Uterus (tissue), 4 donors: Measurements from ENCODE around the gene SMOC2. TPM values are rescaled to one million over a fixed set of nuclear protein-coding genes. Genes with fewer than 3 reads are reported as not detected.
A peak's percentile ranks its signal among the peaks of the same experiment; 100 is the strongest.

Source experiments
- DNase-seq, 2 donors: peaks; one replicate each; pipeline ENCODE4 v3.0.0-alpha.2; 2019 to 2020
- H3K27ac ChIP-seq, 2 donors: fragments of 200-600 bp; sonication (generic); 1 replicate in 1 of 2; 2 replicates in 1 of 2; pipeline ENCODE4 v1.5.1; 2016 to 2018
- H3K27me3 ChIP-seq, 2 donors: fragments of 200-600 bp; sonication (generic); one replicate each; pipeline ENCODE4 v1.5.1; 2018 to 2019; ENCODE audit warnings: control low read depth in 1 of 2
- H3K36me3 ChIP-seq, 2 donors: fragments of 200-600 bp; sonication (generic); one replicate each; pipeline ENCODE4 v1.5.1; 2019; ENCODE audit warnings: control low read depth in 1 of 2
- H3K4me1 ChIP-seq, 2 donors: fragments of 200-600 bp; sonication (generic); one replicate each; pipeline ENCODE4 v1.5.1; 2018 to 2019; ENCODE audit warnings: control low read depth in 1 of 2
- H3K4me3 ChIP-seq, 2 donors: fragments of 200-600 bp; sonication (generic); 1 replicate in 1 of 2; 2 replicates in 1 of 2; pipeline ENCODE4 v1.5.1; 2018 to 2019; ENCODE audit warnings: mild to moderate bottlenecking in 1 of 2
- H3K9me3 ChIP-seq, 2 donors: fragments of 200-600 bp; sonication (generic); one replicate each; pipeline ENCODE4 v1.5.1; 2019; ENCODE audit warnings: control low read depth in 1 of 2
- CTCF ChIP-seq, 4 experiments: fragments of 200-600 bp in 2 of 4; fragments of 450-650 bp in 2 of 4; sonication (generic) in 2 of 4; IDR thresholded peaks; one replicate each; pipeline ENCODE4 v1.5.1; 2016 to 2019; ENCODE audit warnings: antibody characterized with exemption in 4 of 4, mild to moderate bottlenecking in 2 of 4, moderate library complexity in 1 of 4
- POLR2A ChIP-seq, 2 donors: fragments of 450-650 bp; IDR thresholded peaks; one replicate each; pipeline ENCODE4 v1.6.1; 2016; ENCODE audit warnings: antibody characterized with exemption in 2 of 2, mild to moderate bottlenecking in 1 of 2, moderate library complexity in 1 of 2
- intact Hi-C: fragments of 100-400 bp; cut with DNase I; formaldehyde crosslinking; loops from one replicate; pipeline ENCODE4 v1.15.1; 2023; ENCODE audit warnings: low total_unique reads
- total RNA-seq, 4 donors: library from RNA; depleted of rRNA in 3 of 4; stranded (reverse); fragments of >200 nt in 3 of 4; gene quantifications; one replicate each; pipeline versions ENCODE4 v1.1.0 to v1.2.4, GENCODE V29; 2014 to 2023
- donor health status: DM: yes; HTN: yes; CAD: no.

The SMOC2 gene
- total RNA-seq, 4 donors from 2014 or later, result 98.2 to 139 (median 121) TPM

GRCh38 chr6:168578036-168578435 is 137.1 kb downstream of the SMOC2 start:
- no peak for TF ChIP-seq POLR2A (IDR thresholded peaks at IDR 0.05)
- no peak for TF ChIP-seq CTCF (IDR thresholded peaks at IDR 0.05)
- H3K27ac ChIP-seq, result no peak overlapping the region
- H3K9me3 ChIP-seq, result no peaks in the 10 kb centered on the region

GRCh38 chr6:168581236-168581635 is 140.3 kb downstream of the SMOC2 start:
- intact Hi-C loops, result no loop called here
- no peaks in the 10 kb centered on the region for H3K4me1 ChIP-seq
- no peaks in the 10 kb centered on the region for H3K27me3 ChIP-seq
- no peak overlapping the region for H3K4me3 ChIP-seq
- no peak overlapping the region for H3K27ac ChIP-seq
- H3K36me3 ChIP-seq, result no peaks in the 10 kb centered on the region
- TF ChIP-seq POLR2A (IDR thresholded peaks at IDR 0.05) (no peak), CTCF (IDR thresholded peaks at IDR 0.05) (no peak)
- DNase-seq, result no peak
- H3K9me3 ChIP-seq, result no peaks in the 10 kb centered on the region

More at GRCh38 chr6:168578036-168578435, 137.1 kb downstream of the SMOC2 start:
- H3K27me3 ChIP-seq, result no peaks in the 10 kb centered on the region
- H3K36me3 ChIP-seq, result no peaks in the 10 kb centered on the region
- DNase-seq, result peak in 1 of 2 donors; percentile 5
- no peak overlapping the region for H3K4me3 ChIP-seq
- peaks cover 9 to 10% of the 10 kb centered on the region in 2 donors for H3K4me1 ChIP-seq
- intact Hi-C loops, result no loop called here

DNA sequence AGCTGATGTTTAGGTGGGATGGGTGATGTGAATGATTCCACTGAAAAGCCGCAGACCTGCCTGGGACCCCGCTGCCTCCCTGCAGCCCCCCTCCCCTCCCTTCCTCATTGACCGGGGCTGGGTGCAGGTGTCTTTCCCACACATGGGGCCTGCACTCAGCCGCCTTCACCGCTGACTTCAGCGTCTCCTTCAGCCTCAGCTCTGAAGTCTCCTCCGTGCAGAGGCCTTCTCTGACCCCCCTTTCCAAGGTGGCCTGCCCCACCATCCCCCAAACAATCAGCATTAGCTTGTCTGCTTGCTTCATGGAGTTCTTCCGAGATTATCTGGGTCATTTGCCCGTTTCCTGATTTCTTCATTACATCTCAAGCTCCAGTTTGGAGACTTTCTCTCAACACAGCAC is 140.7 kb downstream of the SMOC2 start:
- Histone ChIP-seq H3K27ac (no peak overlapping the region), H3K4me3 (no peak overlapping the region), H3K27me3 (no peaks in the 10 kb centered on the region), H3K36me3 (no peaks in the 10 kb centered on the region), H3K4me1 (no peaks in the 10 kb centered on the region), H3K9me3 (no peaks in the 10 kb centered on the region)
- intact Hi-C loops, result no loop called here
- DNase-seq, result no peak
- TF ChIP-seq POLR2A (IDR thresholded peaks at IDR 0.05) (no peak), CTCF (IDR thresholded peaks at IDR 0.05) (no peak)

DNA sequence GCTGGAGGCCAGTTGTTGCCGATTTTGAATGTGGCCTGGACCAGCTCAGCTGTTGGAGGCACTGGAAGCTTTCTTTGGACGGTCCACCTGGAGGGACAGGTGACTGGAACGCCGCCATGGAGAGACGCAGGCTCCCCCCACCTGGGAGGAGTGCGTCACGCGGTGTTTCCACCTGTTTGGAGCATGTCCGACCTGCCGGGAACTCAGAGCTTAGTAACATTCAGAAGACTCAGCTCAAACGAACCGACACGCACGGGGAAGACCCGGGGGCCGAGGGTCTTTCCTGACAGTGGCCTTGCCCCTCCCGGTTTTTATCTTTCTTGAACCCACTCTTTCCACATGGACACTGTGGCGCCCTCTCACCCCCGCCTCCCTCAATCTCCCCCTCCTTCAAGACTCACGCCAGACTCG is 141.6 kb downstream of the SMOC2 start:
- no peak overlapping the region for H3K4me3 ChIP-seq
- no peaks in the 10 kb centered on the region for H3K27me3 ChIP-seq
- no peaks in the 10 kb centered on the region for H3K9me3 ChIP-seq
- intact Hi-C loops, result no loop called here
- H3K4me1 ChIP-seq, result no peaks in the 10 kb centered on the region
- no peak overlapping the region for H3K27ac ChIP-seq
- TF ChIP-seq POLR2A (IDR thresholded peaks at IDR 0.05) (no peak), CTCF (IDR thresholded peaks at IDR 0.05) (no peak)
- H3K36me3 ChIP-seq, result no peaks in the 10 kb centered on the region
- no peak for DNase-seq

GRCh38 chr6:168583126-168583525 is 142.1 kb downstream of the SMOC2 start:
- DNase-seq, result no peak
- H3K4me1 ChIP-seq, result no peaks in the 10 kb centered on the region

More at GRCh38 chr6:168583126-168583525, 142.1 kb downstream of the SMOC2 start:
- Histone ChIP-seq H3K27me3 (no peaks in the 10 kb centered on the region), H3K36me3 (no peaks in the 10 kb centered on the region), H3K27ac (no peak overlapping the region), H3K4me3 (no peak overlapping the region), H3K9me3 (no peaks in the 10 kb centered on the region)
- intact Hi-C loops, result no loop called here
- TF ChIP-seq POLR2A (IDR thresholded peaks at IDR 0.05), result no peak
- no peak for TF ChIP-seq CTCF (IDR thresholded peaks at IDR 0.05)
